ENCODE measurements around the gene COL12A1.

COL12A1 gene

DNA sequence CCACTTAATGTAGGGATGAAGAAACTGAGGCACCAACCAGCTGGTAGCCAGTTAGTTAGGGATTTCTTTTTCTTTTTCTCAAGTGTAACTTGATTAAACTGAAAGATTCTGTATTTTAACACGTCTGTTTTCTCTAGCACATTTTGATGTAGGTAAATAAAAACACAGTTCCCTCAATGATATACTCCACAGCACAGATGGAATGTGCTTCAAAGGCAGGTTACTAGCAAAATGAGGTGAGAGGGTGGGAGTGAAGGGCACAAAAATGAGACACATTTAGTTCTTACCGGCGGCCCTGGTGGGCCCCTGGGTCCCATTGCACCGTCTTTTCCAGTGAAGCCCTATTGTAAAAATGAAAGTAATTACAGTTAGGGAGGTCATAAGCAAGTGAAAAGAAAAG, 108.9 kb downstream of the COL12A1 start:
- no peak for DNase-seq (ENCODE audit: low spot score)

DNA sequence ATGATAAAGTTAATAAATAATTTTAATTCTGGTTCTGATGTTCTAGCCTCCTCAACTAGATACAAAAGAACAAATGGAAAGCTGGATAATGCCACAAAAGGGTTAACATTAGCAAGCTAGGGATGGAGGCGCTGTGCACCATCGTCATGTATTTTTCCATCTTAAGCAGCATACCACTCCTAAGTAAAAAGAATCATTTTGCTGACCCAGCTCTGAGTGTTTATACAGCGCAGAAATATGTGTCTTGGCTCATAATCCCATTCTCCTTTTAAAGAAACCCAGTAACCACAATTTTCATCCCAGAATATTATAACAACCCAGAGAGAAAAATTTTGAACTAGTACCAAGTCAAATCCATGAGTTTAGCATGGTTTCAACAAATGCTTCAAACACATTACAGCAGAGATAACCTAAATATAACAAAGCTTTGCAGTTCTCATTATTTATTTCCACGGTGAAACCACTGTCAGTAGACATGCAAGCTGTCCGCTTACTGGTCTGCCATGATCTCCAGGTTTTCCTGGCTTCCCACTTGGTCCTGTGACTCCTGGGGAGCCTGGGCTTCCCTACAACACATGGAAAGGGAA, 111.1 kb downstream of the COL12A1 start:
- DNase-seq (ENCODE audit: low spot score) = no peak

DNA sequence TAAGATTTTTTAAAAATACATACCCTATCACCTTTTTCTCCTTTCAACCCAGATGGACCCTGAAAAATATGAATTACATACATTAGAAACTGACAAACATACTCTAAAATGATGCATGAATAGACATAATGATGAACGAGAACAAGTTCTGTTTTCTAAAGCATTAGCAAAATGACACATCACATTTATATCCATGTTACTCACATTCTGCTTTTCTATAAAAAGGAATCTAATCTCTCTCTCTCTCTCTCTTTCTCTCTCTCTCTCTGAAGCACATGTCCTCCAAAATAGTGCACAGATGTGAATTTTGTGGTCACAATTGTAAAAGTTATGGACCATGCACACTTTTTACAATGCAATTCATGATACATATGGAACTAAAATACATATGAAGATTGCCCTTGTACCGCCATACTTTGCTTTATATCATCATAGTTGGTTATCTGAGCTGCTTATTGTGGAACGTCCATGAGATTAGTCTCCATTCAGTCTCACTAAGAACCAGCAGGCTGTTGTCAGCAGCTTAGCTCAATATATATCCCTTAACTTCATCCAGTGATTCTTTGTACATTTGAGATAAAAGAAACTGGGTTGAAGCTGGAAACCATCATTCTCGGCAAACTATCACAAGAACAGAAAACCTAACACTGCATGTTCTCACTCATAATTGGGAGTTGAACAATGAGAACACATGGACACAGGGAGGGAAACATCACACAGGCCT, 114.2 kb downstream of the COL12A1 start:
- no peak for DNase-seq (ENCODE audit: low spot score)

DNA sequence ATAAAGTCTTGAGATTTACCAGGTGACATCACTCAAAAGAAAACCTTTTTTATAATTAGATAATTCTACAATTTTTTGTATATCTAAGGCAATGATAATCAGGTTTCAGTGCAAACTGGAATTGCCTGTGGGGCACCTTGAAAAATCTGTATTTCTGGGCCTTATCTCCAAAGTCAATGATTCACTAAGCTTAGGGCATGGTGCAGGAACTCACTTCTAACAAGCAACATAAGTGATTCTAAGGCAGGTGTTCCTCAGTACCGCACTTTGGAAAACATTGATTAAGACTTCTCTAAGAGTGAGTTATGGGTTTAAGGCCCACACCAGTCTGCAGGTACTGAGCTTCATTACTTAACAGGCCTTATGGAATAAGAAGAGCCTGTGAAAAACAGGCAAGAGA, 115.3 kb downstream of the COL12A1 start:
- DNase-seq (ENCODE audit: low spot score) = no peak

DNA sequence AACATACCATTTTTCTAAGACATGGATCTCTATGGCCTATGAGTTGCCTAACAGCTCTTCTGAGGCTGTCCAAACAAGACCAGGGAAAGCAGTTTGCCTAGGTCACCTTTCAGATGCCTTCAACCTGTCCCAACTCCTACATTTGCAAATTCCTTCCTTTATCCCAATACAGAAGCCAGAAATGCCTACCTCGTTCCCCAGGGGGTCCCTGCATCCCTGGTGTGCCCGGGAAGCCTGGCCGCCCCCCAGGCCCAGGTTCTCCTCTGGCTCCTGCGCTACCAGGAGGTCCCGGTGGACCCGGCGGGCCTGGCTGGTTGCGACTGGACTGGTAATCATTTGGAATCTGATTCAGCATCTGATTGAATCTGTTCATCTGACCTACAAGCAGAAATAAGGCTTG, 115.9 kb downstream of the COL12A1 start:
- no peak for DNase-seq (ENCODE audit: low spot score)

DNA sequence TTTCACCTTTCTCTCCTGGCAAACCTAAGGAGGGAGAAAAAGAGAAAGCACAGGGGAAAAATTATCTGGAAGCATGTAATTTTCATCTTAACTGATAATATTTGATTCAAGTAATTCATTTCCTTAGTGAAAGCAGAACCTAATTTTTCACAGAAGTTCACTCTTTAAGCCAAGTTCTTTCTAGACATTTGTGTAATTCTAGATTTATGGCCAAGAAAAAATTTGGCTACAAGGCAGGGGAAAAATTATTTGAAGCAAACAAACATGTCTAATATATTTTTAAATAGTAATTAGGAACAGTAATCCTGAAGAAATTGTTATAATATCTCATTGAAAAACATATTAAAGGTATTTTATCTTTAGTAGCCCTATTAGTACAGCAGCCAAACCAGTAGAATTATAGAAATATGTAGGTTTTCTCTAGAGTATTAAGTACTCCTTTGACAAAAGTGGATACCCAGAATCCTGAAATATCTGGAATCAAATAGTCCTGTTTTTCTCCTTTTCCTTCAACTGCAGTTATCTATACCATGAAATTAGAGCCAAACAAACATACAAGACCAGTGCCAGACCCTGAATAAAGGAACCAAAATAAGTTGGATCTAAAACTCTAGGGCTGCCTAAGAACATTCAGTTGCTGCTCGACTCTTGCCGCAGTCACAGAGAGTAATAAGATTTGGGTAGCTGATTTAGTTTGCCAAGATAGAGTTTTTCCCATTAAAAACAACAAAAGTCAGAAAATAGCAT, 116.5 kb downstream of the COL12A1 start:
- DNase-seq (ENCODE audit: low spot score) = no peak

DNA sequence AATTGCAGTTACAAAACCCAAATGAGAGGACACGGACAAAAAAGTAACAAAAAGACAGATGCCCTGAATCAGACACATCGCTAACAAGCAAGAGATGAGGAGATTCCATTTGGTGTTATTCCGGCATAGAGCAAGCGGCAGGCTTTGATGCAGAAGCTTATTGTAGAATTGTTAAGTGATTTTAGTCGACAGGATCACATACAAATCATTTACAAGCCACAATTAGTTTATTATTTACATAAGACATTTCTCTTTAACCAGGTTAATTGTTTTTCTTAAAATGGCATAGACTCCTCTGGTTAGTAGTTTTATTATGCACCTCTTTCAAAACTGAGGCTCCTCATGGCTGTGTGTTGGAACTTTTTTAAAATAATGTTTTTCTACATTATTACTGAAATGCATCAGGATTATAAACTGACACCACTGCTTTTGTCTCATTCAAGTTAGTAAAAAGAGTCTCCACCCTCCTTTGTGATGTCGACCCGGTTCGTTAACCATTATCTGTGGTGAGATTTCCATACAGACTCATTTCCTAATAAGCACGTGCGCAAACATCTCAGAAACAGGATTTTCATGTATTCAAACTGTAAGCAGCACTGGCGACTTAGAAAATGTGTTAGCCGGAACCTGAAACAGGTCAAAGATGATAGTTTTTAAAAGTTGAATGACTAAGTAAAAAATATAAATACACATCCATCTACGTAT, 119.8 kb downstream of the COL12A1 start:
- no peak for DNase-seq (ENCODE audit: low spot score)

DNA sequence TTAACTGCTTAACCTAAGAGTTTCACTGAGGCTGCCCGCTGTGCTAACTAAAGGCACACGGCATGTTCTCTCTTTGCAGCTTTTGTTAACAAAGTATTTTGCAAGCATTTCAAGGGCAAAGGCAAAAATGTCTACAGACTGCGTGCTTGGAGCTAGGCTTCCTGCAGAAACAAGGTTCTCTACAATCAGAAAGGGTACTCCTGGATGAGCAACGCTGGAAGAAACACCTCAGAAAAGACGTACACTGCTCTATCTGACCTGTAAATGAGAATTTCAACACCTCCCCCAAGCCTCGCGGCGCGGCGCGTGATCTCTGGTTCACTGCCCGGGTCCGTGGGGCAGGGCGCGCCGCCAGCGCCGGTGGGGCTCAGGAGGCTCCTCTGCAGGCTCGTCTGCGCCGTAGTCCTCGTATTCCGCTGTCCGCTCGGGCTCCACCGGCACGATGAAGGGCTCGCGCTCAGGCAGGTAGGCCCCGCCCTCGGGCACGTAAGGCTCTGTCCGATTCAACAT, 120.9 kb downstream of the COL12A1 start:
- DNase-seq (ENCODE audit: low spot score) = peak; percentile 66

DNA sequence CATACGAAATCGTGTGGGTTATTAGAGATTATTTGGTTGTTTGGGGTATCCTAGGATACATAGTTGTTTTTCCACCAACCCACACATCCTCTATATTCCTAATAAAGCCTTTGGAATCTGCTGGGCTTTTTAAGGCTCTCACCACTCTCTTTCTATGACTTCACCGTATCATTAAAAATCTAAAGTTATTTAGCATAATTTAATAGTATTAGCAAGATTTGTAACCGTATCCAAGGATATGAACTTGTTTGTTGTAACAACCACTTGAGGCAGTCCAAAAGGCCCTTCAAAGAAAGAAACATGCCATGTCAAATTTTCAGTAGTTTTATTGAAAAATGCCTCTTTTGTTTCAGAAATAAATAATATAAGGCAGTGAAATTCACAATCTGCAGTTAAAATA, 121.8 kb downstream of the COL12A1 start:
- DNase-seq (ENCODE audit: low spot score) = no peak

DNA sequence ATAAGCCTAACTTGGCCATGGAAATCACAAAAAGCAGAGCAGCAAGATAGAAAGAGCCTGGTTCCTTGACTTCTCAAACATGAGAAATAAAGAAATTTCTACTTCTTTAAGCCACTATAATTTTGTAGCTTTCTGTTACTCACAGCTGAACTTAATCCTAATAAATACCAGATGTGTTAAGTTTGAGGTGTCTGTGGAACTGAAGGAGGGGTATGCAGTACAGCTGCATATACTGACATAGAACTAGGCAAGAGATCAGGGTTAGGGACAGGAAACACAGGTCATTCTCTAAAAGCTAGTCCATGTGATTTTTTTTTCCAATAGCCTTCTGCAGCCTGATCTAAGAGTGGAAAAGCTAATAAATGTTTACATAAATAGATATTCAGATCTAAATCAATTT, 123.9 kb downstream of the COL12A1 start:
- no peak for DNase-seq (ENCODE audit: low spot score)

DNA sequence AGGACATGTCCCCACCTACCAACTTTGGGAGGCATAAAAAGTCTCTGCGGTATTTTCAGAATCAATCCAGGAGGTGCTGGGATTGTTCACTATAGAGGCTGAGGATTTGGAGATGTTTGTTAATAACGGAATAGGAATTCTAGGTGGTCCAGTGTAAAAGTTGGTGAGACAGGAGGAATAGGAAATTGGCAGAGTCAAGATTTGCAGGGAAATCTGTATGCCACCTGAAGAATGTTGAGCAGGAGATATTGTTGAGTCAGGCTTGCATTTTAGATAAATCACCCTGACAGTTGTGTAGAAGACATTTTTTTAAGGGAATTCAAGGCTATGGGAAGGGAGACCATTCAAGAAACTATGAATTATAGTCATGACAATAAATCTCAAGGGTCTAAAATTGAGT, 124.8 kb downstream of the COL12A1 start:
- DNase-seq (ENCODE audit: low spot score) = no peak

DNA sequence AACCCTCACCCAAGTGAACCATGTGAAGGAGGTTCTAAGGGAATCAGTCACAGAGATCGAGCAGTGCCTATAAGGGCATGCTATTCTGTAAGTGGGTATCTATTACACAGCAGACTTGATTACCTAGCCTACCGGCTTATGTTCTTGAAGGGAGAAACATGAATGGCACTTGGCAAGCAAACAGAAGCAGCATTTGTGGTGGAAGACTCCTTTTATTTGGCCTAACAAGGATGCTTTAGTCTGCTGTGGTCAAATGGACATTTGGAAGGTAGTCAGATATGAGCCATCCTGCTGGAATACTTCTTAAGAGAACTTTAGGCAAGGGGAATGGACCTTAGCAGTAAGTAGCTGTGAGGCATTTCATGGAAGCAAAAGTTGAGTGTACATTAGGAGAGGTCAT, 126.3 kb downstream of the COL12A1 start:
- no peak for DNase-seq (ENCODE audit: low spot score)

DNA sequence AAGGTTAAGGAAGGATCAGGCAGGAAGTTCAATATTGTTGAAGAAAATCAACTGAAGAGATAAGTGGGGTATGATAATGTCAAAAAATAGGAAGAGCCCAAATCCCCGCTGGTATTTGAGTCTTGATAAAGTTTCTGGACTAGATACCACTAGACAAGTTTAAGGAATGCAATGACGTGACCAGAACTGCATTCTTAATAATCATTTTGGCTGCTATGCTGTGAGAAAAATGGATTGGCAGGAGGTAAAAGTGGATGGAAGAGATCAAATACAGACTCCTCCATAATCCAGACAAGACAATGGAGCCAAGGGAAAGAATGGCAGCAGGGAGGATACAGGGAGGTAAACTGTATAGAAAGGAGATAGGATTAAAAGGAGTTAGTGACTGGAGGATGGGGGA, 128.2 kb downstream of the COL12A1 start:
- no peak for DNase-seq (ENCODE audit: low spot score)

DNA sequence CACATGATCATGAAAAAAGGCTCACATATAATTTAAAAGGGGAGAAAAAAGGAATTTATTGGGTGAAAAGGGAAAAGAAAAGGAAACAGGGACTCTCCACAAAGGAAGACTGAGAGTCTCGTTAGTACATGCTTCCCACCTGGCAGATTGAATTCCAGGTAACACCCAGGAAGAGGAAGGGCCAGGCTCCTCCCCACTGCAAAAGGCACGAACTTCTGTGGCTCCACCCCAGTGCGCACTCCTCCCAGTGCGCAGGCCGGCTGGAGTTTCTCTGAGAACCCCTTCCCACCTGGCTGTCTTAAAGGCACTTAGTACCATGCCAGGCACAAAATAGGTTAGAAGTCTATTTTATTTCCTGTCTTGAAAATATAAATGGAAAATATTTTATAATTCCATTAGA, 129.8 kb downstream of the COL12A1 start:
- no peak for DNase-seq (ENCODE audit: low spot score)

DNA sequence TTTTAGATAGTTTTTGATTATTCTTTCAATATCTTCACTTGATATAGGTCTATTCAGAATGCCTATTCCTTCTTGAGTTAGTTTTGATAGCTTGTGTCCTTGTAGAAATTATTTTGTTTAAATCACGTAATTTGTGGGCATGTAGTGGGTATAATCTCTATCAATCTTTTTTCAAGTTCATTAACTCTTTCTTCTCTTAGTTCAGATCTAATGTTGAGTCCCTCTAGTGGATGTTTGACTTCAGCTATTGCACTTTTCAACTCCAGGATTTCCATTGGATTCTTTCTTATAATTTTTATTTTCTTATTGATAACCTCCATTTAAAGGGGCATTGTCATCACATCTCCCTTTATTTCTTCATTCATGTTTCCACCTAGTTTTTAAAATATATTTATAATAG, 135.6 kb downstream of the COL12A1 start:
- DNase-seq (ENCODE audit: low spot score) = no peak

DNA sequence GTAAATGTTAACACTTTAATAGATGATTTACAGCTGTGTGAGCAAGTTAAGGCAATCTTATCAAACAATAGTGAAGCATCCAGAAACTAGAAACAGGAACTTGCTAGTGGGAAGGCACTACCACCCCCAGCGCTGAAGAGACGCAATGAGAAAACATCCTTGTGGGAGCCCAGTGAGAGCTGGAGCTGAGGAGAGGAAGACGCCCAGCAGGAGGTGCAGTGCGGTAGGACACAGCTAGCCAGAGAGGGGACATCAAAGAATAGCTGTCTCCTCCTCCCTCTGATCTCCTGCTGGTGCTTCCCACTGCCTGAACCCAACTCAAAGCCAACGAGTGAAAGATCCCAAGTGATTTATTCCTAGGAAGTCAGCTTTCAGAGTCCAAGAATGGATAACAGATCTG, 140.3 kb downstream of the COL12A1 start:
- DNase-seq (ENCODE audit: low spot score) = peak; percentile 46

DNA sequence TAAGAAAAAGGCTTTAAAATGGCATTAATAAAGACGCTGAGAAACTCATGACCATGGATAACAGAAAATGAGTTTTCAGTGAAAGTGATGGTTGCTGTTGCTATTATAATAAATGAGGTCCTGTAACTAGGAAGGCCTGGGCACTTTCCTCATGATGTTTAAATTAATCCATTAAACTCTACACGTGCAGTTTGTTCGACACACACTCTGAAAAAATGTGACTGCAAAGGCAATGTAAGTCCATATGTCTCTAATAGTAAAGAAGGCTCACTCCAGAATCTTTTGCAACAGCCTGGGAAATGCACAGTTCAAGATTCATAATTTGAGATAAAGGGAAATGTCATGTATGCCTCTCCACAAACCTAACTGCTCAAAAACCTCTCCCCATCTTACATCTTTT, 153.4 kb downstream of the COL12A1 start:
- DNase-seq (ENCODE audit: low spot score) = no peak

DNA sequence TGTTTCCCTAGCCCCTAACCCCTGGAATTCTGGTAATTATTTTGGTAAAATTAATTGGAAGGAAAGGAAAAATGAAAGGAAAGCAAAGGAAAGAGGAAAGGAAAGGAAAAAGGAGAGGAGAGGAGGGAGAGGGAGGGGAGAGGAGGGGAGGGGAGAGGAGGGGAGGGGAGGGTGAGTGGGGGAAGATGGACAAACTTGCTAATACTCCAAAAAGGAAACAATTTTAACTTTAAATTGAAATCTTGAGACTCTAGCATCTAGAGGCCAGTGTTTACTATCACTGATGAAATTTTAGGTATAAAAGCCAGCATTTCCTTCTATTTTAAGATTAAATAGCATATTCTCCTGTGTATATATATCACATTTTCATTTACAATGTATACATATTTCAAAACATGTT, 156.5 kb downstream of the COL12A1 start:
- DNase-seq (ENCODE audit: low spot score) = no peak

DNA sequence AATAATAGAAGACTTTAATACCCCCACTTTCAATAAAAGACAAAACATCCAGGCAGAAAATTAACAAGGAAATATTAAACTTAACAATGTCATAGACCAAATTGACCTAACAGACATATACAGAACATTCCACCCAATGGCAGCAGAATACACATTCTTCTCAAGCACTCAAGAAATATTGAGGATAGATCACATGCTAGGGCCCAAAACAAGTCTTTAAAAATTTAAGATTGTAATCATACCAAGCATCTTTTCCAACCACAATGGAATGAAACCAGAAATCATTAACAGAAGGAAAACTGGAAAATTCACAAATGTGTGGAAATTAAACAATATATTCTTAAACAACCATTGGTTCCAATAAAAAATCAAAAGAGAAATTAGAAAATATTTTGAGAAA, 161.0 kb downstream of the COL12A1 start:
- no peak for DNase-seq (ENCODE audit: low spot score)

DNA sequence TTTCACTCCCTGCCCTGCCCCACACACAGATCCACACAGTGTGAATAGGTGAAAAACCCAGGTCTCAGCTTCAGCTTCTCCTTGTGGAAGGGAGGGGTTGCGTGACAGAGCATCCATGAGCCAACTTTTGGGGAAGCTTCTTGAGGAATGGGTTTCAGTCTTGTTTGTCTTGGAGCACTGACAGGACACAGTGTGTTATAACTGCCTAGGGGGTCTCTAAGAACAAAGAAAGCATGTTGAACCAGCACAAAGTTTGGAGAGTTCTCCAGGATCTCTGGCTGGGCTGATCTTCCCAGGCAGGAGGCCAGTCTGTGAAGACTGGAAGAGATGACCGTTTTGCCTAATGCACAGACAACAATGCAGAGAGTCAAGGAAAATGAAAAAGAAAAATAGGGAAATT, 164.5 kb downstream of the COL12A1 start:
- no peak for DNase-seq (ENCODE audit: low spot score)
